GM18498 (cell line): ENCODE measurements around the gene PIK3CA.
"Not testable (repeated sequence)": the region's sequence is repeated elsewhere in the genome, so short reads cannot be mapped to it uniquely, and the experiment has no call there.

Experiments used
- ATAC-seq: cut with Tn5 transposase; IDR thresholded peaks from one replicate; pipeline ENCODE4 v1.9.1; 2021; ENCODE audit warnings: mild to moderate bottlenecking, moderate library complexity; ENCODE audit not compliant: unreplicated experiment

The PIK3CA gene

DNA sequence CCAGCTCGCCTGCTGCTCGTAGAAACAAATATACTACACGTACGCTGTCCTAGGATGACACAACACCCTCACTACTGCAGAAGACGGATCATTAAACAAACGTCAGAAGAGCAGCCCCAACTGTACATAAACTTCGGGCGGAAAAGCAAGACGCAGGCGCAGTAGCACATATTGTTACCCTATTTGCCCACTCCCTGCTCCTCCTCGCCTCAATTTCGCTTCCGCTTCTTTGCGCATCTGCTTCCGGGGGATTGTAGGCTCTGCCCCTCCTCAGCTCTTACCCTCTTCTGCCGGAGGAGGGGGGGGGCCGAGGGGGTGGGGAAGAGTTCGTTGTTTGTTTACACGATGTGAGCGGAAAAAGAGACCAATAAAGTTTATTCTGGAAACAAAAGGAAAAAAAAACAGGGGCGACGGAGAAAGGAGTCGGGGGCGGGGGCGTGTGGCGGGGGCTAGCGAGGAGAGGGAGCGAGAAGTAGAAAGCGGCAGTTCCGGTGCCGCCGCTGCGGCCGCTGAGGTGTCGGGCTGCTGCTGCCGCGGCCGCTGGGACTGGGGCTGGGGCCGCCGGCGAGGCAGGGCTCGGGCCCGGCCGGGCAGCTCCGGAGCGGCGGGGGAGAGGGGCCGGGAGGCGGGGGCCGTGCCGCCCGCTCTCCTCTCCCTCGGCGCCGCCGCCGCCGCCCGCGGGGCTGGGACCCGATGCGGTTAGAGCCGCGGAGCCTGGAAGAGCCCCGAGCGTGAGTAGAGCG lies at the start of gene PIK3CA:
TSS of gene PIK3CA (plus strand) at position 485 of the 743 bp plus-strand sequence. CDS start 50,469 bp downstream, outside the sequence.
- ATAC-seq = peak; percentile 75

DNA sequence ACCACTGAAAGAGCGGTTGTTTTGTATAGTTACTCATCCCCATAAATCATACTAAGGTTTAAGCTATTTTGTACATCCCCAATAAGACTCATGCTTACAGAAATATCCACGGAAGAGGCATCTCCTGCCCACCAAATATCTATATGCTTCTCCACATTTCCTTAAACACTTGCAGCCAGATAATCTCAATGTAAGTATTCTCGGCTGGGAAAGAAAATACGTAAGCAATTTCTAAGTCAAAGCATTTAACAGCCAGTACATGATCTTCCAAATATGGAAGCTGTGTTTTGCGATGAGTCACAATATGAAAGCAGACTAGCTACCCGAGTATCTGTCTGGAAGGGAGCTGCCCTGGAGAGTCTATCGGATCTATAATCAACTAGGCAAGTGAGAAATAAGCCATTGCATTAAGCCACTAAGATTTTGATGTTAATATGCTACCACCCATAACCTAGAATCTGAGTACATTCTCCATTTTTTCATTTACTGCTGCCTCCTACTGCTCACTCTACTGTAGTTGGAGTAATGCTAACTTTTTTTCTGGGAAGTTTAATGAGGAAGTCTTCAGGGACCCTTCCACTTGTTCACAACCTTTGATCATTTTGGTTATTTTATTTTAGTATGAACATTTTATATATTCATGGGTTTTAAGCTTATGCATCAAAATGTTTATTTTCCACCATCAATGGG lies 49.6 kb upstream of the PIK3CA start:
- no peak for ATAC-seq

DNA sequence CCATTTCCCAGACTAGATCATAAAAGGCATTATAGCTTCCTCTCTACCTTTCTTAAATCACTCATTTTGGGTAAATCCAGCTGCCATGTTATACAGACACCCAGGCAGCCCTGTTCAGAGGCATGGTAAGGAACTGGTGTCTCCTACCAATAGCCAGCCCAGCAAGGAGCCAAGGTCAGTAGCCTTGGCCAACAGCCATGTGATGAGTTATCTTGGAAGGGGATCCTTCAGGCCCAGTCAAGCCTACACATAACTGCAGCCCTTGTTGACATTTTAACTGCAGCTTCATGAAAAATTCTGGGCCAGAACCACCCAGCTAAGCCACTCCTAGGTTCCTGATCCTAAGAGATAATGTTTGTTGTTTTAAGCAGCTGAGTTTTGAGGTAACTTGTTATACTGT lies 47.5 kb upstream of the PIK3CA start:
- no peak for ATAC-seq

DNA sequence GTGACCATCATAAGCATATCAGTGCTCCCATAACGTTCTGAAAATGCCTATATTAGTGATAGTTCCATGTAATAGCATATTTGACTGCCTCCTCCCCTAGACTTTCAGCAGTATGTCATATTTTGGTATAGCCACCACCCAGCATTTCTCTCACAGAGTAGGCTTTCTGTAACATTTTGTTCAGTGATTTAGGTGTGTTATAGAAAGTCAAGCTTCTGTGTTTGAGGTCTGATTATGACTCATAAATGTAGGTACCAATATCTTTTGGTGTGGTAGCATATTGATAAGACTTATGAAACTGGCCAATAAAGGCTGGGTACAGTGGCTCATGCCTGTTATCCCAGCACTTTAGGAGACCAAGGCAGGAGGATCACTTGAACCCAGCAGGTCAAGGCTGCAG lies 42.3 kb upstream of the PIK3CA start:
- no peak for ATAC-seq

DNA sequence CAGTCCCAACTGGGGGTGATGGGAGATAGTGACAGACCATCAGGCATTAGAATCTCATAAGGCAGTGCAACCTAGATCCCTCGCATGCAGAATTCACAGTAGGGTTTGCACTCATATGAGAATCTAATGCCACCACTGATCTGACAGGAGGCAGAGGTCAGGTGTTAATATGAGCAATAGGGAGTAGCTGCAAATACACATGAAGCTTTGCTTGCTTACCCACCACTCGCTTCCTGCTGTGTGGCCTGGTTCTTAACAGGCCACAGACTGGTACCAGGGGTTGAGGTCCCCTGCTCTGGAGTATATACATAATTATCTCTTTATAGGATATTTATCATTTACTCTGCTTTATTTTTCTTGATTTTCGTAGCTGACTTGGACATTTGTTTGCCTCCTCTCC lies 40.5 kb upstream of the PIK3CA start:
- no peak for ATAC-seq

DNA sequence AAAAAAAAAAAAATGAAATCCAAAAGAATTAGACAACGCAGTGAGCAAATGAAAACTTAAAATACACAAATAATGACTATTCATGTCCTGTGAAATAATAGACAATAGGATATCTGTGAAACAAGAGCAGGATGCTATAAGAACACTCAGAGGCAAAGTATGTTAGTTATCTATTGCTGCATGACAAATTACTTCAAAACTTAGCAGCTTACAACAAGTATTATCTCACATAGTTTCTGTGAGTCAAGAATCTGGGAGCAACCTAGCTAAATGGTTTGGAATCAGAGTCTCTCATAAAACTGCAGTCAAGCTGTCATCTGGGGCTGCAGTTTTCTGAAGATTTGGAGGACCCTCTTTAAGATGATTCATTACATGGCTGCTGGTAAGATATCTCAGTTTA lies 40.1 kb upstream of the PIK3CA start:
- ATAC-seq = no peak

DNA sequence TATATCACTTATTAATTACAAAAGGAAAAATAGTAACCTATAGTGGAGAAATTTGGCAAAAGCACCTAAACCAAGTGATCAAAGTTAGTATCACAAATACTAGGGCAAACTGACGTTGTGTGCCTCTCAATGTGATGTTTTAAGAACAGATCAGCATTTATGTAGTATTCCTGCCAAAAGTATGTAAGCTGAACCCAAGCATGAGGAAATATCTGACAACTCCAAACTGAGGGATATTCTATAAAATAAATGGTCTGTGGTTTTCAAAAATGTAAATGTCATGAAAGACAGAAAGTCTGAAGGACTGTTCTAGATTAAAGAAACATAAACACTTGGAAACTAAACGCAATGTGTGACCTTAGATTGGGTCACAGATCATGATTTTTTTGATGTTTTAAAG lies 34.3 kb upstream of the PIK3CA start:
- ATAC-seq = no peak

DNA sequence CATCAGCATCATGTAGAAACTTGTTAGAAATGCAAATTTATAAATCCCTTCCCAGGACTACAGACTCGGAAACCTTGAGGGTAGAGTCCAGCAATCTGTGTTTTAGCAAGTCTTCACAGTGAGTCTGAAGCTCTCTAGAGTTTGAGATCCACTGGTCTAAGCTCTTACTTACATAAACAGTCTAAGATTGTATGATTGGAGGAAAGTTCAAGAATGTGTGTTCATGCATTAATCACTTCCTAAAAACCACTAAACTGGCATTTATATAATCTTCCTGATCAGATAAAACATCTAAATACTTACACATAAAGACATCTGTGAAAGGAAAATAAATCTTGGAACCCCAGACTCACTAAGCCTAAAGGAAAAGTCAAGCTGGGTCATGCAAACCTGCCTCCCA lies 32.7 kb upstream of the PIK3CA start:
- not testable (repeated sequence) for ATAC-seq

DNA sequence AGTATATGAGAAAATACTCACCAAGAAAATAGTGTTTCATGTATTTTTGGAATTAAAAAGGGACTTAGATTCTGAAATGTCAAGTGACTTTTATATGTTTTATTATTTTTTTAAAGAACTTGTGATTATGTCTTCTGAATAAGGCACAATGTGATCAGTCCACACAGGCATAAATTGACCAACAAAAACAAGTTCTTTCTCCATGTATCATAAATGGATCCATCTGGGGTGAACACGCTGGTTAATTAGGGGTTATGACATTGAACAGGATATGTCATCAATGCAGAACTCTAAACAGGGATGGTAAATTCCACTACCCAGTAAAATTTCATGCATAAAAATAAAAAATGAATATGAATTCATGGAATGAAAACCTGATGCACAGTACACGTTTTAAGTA lies 31.3 kb upstream of the PIK3CA start:
- ATAC-seq = no peak

DNA sequence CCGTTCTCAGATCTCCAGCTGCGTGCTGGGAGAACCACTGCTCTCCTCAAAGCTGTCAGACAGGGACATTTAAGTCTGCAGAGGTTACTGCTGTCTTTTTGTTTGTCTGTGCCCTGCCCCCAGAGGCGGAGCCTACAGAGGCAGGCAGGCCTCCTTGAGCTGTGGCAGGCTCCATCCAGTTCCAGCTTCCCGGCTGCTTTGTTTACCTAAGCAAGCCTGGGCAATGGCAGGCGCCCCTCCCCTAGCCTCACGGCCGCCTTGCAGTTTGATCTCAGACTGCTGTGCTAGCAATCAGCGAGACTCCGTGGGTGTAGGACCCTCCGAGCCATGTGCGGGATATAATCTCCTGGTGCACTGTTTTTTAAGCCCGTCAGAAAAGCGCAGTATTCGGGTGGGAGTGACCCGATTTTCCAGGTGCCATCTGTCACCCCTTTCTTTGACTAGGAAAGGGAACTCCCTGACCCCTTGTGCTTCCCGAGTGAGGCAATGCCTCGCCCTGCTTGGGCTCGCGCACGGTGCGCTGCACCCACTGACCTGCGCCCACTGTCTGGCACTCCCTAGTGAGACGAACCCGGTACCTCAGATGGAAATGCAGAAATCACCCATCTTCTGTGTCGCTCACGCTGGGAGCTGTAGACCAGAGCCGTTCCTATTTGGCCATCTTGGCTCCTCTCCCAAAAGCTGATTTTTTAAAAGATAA lies 15.8 kb upstream of the PIK3CA start:
- not testable (repeated sequence) for ATAC-seq

DNA sequence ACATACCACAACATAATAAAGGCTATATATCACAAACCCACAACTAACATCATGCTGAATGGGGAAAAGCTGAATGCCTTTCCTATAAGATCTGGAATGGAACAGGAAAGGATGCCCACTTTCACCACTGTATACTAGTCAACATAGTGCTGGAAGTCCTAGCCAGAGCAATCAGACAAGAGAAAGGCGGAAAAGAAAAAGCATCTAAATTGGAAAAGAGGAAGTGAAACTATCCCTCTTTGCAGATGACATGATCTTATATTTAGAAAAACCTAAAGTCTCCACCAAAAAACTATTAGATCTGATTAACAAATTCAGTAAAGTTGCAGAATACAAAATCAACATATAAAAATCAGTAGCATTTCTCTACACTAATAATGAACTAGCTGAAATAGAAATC lies 14.6 kb upstream of the PIK3CA start:
- no peak for ATAC-seq

DNA sequence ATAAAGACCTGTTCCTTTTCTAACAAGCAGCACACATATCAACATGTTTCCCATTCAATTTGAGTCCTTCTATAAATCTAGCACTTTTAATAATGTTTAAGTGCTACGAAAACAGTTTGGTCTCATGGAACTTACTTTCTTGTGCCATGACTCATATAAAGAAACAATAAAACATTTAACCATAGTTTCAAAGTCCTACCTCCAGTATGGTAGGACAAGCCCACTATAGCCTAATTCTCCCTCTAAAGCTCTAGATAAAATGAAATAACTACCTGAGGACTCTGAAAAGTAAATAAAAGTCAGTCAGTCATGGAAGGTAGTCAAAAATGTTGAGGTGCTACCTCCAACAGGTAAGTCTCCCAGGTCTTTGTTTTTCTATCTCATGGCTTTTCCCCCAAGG lies 12.0 kb upstream of the PIK3CA start:
- ATAC-seq = no peak

DNA sequence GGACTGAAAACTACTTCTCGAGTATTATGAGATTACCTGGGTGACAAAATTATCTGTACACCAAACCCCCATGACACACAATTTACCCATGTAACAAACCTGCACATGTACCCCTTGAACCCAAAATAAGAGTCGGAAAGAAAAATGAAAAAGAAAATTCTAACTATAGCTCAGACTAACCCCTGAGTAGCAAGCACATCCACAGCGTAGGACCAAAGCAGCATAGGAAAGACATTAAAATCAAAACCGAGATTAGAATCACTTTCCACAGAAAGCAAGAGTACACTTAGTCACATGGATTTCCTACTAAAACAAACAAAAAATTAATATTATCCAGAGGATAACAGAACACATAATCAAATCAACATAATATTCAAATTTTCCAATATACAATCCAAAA lies 6.3 kb upstream of the PIK3CA start:
- no peak for ATAC-seq

DNA sequence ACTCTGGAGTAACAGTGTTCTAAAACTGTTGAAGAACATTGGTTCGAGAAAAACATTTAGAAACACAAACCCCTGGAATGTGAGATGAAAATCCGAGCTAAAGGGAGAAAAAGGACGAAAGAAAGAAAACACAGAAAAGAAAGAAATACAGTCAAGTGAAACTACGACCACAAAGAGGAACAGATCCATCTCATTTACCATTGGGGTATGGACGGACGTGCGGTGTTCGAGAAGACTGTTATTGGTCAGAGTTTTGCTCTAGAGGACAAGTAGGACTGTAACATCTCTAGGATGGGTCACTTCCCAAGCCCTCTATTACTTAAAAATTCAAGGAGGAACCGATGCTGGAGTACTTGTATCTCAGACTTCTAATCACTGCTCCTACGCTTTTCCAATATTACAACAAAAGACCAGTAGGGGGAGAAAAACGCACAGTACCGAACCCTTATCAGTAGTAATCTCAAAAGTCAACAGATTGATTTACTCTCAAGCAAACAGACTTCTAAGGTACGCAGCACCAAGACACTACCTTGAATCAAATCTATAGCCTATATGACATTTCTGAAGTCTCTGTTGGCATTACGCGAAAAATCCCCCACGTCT lies 1.1 kb upstream of the PIK3CA start:
- ATAC-seq = peak; percentile 22

DNA sequence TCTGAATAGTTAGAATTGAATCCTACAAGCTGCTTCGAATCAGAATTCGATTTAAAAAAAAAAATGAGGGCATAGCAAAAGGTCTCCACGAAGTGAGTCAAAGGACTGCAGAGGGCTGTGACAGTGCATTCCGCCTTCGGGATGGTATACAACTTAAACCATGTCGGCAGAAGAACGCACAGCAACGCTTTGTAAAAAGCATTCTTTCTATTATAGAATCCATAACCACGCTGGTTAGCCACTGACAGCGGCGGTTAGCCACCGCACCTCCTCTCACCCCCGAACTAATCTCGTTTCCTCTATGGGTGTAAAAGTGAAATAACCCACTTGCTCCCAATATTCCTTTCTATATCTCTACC lies 664 bp upstream of the PIK3CA start:
- peak; percentile 33 for ATAC-seq

DNA sequence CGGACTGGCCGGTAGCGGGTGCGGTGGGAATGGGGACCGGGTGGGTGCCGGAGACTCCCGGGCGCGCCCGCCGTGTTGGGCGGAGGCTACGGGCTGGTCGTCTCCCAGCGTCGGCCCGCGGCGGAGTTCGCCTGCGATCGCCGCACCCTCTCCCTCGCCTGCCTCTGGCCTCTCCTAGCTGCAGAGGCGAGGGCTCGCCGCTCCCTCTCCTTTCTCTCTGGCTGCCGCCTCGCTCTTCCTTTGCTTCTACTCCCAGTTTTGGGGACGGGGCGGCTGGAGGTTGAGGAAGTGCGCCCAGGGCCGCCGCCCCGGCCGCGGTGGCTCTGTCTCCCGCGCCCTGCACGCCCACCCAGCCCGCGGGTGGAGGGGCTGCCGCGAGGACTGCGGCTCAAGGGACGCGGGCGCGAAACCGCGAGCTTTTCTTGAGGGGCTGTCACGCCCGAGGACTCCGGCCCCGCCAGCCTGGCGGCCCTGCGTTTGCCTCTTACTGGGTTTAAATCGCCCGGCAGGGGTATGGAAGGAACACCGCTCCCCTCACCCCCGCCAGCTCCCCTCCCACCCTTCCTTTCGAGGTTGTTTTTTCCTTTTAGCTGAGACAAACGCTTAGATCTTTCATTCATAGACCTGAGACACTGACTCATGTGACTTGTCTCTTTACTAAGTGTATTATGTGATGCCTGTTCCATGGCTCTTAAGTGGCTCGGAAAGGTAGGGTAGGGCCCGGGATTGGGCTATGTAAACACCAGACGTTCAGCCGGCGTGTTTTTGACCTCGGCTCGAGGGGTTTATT lies 654 bp downstream of the PIK3CA start:
- ATAC-seq = peak; percentile 30

DNA sequence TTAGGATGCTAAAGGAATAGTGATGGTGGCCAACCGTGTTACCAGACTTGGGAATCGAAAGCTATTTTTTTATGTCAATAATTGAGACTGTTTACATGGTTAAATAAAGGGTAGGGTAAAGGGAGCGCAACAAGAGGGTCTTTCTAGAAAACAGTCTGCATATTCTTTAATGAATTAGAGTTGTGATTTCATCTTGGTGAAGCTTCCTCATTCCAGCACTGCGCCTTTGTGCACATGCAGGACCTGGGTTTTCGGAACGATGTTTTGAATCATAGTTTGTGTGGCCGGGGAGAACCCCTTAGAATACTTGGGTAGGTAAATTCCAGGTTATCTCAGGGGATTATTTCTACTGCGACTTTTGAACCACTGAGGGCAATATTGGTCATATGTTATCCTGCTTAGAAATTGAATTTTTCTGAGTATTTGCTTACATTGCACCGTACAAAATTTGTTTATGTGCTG lies 1.3 kb downstream of the PIK3CA start:
- ATAC-seq = no peak

DNA sequence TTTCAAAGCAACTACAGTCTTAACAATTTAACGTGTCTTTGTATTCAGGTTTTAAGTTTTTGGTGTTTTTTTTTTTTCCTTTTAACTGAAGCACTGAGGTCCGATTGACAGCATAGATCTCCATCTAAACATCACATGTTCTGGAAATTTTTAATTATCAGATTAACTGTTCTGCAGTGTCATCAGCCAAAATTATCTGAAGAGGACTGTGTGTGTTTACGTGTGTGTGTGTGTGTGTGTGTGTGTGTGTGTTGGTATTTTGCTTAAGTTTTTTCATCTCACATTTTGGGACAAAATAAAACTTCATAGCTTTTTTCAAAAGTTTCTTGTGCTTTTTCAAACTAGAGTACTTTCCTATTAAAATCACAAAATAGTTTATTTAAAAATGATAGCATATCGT lies 1.8 kb downstream of the PIK3CA start:
- no peak for ATAC-seq

DNA sequence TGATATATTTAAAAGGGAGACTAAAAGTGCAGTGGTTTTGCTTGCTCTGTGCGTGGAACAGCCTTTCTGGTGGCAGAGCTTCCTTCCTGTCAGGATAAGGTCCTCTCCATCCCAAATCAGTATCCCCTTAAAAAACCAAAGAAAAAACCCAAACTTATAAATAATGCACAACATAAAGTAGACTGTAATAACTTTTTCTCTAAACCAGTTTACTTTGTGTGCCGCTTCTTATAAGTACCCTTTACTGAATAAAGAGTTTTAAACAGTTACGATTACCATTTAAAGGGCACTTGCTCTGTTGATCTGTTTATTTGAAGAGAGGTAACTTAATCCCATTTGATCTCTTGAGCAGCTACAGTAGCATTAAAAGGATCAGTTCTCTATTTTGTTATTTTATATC lies 2.5 kb downstream of the PIK3CA start:
- ATAC-seq = no peak

DNA sequence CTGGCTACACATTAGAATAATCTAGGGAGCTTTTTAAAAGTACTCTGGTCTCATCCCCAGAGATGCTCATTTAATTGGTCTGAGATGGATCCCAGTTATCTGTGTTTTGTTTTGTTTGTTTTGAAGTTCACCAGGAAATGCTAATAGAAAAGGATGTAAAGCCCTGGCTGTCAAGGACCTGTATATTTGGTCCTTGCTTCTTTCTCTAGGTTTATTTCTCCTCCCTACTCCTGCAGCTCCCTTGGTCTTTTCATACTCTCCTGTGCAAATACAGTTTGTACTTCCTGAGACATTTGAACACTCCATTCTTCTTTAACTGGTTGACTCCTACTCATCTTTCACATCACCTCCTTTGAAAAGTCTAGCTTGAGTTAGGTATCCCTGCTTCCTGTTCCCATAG lies 3.3 kb downstream of the PIK3CA start:
- no peak for ATAC-seq

DNA sequence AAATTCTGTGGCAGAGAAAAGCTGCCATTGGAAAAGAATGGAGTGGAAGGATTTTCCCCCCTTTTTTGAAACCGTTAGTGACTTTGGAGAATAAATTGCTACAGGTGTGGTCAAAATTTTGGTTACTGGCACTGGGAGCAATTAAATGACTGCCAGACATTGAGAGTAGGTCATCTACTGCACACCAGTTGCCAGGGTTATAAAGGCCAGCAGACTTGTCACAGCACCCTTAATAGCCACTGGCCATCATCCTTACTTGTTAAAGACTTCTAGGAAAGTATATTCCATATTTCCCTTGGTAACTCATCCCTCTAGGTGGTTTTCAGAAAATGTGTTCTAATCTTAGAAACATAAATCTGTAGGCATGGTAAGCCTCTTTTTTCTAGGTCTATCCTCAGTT lies 8.0 kb downstream of the PIK3CA start:
- ATAC-seq = no peak
